ENCODE data around the gene GYPA. TPM values are rescaled to one million over a fixed set of nuclear protein-coding genes. Genes with fewer than 3 reads are reported as not detected.
"Not testable (repeated sequence)": the region's sequence is repeated elsewhere in the genome, so short reads cannot be mapped to it uniquely, and the experiment has no call there.

GYPA gene
- total and polyA plus RNA-seq, 8 donors: 4.2 TPM; not detected in 7

DNA sequence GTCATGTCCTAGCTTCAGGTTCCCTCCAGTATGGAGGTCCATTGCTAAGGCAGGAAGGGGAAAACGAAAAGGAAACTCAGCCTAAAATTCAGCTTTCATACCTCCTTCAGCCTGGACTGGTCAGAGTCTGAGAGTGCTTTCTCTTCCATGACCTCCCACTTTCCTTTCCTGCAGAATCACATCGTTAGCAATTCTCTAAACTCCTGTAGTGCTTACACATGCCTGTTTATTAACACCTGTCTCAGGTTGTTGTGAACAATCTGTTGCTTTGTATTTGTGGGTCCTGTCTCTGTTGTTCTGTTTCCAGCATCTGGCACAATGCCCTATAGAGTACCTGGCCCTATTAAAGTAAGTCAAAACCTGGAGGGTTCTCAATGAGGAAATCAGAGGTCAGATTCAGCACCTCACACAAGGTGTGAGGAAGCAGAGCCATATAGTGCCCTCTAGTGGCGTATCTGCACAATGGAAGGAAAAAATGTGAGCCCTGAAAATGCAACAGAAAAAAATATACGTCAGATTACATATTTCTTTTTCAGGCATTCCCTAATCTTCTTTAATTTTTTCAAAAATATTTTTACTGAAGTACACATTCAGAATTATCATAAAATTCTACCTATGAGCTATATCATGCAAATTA, 2.3 kb upstream of the GYPA start:
- H3K4me1 ChIP-seq; intact Hi-C loops (cut with DNase I; ENCODE audit: low total_unique reads); H3K27ac ChIP-seq; H3K9me3 ChIP-seq; H3K4me3 ChIP-seq; H3K27me3 ChIP-seq; H3K36me3 ChIP-seq: not testable (repeated sequence)
- 28 to 42% (median 34%) methylated on average over 4 of the region's 4 CpGs for WGBS, 5 donors
- TF ChIP-seq, protein P1, sequence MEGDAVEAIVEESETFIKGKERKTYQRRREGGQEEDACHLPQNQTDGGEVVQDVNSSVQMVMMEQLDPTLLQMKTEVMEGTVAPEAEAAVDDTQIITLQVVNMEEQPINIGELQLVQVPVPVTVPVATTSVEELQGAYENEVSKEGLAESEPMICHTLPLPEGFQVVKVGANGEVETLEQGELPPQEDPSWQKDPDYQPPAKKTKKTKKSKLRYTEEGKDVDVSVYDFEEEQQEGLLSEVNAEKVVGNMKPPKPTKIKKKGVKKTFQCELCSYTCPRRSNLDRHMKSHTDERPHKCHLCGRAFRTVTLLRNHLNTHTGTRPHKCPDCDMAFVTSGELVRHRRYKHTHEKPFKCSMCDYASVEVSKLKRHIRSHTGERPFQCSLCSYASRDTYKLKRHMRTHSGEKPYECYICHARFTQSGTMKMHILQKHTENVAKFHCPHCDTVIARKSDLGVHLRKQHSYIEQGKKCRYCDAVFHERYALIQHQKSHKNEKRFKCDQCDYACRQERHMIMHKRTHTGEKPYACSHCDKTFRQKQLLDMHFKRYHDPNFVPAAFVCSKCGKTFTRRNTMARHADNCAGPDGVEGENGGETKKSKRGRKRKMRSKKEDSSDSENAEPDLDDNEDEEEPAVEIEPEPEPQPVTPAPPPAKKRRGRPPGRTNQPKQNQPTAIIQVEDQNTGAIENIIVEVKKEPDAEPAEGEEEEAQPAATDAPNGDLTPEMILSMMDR (IDR thresholded peaks at IDR 0.05): peak in 5 of 7 experiments; percentile 10 to 53 (median 38)
- DNase-seq: peak in 1 of 2 donors; percentile 48

DNA sequence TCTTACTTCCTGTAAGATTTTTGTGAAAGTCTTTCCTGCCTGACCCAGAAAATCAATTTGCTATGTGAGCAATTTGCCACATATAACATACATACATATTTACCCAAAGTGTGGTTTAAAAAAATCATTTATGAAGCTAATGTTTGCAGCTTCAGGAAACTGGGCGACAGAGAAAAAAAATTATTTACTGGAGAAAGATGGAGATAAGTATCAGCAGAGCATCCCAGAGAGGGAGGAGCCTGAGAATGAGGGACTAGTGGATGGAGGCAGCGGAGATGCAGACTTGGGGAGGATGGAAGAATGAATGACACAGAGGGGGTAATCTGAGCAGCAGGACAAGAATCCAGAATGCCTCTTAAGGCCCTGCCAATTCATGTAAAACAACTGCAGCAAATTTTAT, 975 bp upstream of the GYPA start:
- no peaks in the 10 kb centered on the region for H3K36me3 ChIP-seq
- 67 to 83% (median 80%) methylated on average over 2 of the region's 2 CpGs for WGBS, 5 donors
- H3K9me3 ChIP-seq: no peaks in the 10 kb centered on the region
- H3K27ac ChIP-seq: no peak overlapping the region
- no peaks in the 10 kb centered on the region for H3K4me1 ChIP-seq
- no peaks in the 10 kb centered on the region for H3K27me3 ChIP-seq
- H3K4me3 ChIP-seq: no peak overlapping the region
- DNase-seq: no peak
- no peak for TF ChIP-seq POLR2A (IDR thresholded peaks at IDR 0.05)
- TF ChIP-seq, protein P1 (IDR thresholded peaks at IDR 0.05): no peak
- intact Hi-C loops (cut with DNase I; ENCODE audit: low total_unique reads): no loop called here

DNA sequence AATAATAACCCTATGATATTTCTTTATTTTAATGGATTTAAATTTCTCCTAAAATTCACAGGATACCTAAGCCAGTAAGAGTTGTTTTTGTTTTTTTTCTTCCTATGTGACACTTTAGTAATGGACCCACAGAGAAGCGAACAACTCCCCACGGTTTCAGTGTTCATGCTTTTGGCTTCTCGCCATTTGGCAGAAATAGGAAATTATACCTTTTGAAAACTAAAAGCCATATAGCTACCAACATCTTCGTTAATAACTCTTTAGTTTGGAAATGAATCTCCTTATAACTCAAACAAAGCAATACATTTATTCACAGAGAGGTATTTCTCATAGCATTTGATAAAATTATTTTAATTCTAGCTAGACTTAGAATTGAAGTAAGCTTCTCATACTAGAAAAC, 527 bp downstream of the GYPA start:
- H3K4me3 ChIP-seq; H3K9me3 ChIP-seq; intact Hi-C loops (cut with DNase I; ENCODE audit: low total_unique reads); H3K36me3 ChIP-seq; H3K4me1 ChIP-seq; H3K27ac ChIP-seq; DNase-seq; H3K27me3 ChIP-seq: not testable (repeated sequence)
- 66 to 78% (median 74%) methylated on average over 4 of the region's 4 CpGs for WGBS, 5 donors

DNA sequence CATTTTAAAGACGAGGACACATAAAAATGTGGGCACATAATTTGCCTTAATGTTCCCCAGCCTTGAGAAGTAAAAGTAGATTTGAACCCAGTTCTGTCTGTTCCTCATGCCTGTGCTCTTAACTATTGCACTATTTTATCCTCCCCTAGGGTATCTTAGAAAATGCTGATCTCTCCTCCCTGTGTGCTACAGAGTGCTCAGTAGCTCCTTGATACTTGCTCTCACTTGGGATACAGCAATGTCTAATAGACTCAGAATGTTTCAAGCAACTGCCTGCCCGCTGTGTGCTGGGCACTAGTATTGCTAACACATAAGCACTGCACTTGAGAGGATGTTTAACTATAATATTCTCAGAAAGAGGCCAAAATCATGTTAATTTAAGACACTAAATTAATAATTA, 971 bp downstream of the GYPA start:
- H3K27ac ChIP-seq; H3K9me3 ChIP-seq; H3K27me3 ChIP-seq; intact Hi-C loops (cut with DNase I; ENCODE audit: low total_unique reads); H3K4me1 ChIP-seq; DNase-seq; H3K4me3 ChIP-seq; H3K36me3 ChIP-seq: not testable (repeated sequence)
- 72 to 88% (median 83%) methylated on average over 2 of the region's 2 CpGs for WGBS, 5 donors

DNA sequence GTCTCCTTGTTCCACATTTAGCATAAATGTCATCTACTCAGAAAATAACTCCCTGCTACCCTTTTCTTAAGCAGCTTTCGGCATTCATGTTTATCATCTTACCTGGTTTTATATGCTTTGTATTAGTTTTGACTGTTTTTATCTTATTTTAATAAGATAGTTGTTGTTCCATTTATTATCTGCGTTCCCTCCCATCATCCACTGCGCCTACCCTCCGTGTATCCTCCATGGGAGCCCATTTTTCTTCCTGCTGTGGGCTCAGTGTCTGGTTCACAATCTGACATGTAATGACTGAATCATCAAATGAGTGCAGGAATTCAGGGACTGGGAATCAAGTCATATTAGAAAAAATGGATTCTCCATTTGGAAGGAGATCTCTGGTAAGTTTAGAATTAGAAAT, 2.3 kb downstream of the GYPA start:
- WGBS, 5 donors: 85 to 90% (median 86%) methylated on average over 4 of the region's 4 CpGs
- intact Hi-C loops (cut with DNase I; ENCODE audit: low total_unique reads); H3K9me3 ChIP-seq: not testable (repeated sequence)

DNA sequence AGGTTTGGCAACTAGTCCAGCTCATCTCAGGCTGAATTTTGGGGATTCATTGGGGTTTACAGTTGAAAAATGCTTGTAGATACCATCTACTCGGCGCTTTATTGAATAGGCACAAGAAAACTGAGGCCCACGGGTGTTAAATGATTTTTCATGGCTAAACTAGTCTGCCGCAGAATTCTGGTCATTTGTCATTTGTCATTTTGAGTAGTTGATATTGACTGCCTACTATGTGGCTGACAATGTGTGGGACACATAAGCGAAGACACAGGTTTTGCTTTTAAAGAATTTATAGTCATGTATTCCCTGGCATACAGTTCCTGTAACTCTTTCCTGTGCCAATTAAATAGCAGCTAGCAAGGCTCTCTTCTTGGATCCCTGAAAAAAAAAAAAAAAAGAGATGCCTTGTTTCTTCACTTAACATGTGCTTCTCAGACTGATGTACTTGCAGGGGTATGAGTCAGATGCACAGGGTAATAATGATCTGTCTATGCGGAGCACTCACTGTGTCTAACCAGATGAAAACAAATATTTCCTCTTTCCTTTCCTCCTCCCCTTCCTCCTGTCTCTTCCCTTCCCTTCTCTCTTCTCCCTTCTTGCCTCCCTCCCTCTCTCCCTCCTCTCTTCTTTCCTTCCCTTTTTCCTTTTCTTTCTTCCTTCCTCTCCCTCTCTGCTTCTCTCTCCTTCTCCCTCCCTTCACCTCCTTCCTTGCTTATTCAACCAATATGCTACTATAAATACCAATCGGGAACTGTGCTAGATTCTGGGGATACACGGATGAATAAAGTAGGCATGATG, 3.2 kb downstream of the GYPA start:
- DNase-seq; H3K36me3 ChIP-seq; intact Hi-C loops (cut with DNase I; ENCODE audit: low total_unique reads); H3K4me3 ChIP-seq; H3K27me3 ChIP-seq; H3K4me1 ChIP-seq; H3K9me3 ChIP-seq; H3K27ac ChIP-seq: not testable (repeated sequence)
- 82 to 85% (median 83%) methylated on average over 8 of the region's 8 CpGs for WGBS, 5 donors

More for the DNA sequence above, 2.3 kb downstream of the GYPA start:
- not testable (repeated sequence) for H3K4me1 ChIP-seq, DNase-seq, H3K4me3 ChIP-seq, H3K36me3 ChIP-seq, H3K27me3 ChIP-seq, H3K27ac ChIP-seq

DNA sequence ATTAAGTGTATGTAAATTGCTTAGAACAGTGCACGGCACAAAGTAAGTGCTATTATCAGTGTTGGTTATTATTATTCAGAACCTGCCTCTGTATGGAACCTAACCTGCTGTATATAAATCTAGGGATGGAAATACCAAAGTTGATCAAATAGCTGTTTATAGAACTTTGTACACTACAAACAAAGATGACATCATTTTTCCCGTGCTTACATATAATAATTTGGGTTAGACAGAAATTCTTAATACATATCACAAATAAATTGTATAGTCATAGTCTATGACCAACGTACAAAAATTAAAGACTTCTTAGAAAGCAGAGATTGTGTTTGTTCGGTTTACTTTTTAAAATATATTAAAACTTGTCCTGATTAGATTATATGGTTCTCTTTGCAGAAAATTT, 4.3 kb downstream of the GYPA start:
- H3K4me3 ChIP-seq; DNase-seq; intact Hi-C loops (cut with DNase I; ENCODE audit: low total_unique reads); H3K36me3 ChIP-seq; H3K27ac ChIP-seq; H3K9me3 ChIP-seq; H3K4me1 ChIP-seq; H3K27me3 ChIP-seq: not testable (repeated sequence)
- 76 to 89% (median 84%) methylated on average over 4 of the region's 4 CpGs for WGBS, 5 donors

DNA sequence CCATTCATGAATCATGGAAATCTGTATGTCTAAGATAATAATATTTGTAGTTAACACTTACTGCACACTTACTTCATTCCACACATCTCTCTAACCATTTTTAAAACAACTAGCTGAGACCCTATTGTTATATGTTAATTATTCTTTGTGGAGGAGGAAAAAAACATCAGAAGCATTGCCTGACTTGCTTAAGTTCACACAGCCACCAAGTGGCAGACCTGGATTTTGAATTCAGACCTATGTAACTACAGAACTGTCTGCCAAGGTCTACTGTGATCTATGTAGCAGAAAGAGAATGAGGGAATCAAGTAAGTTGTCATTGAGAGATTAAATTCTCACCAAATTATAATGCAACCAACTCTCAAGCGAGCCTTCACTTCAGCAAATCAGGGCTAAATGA, 10.4 kb downstream of the GYPA start:
- H3K36me3 ChIP-seq; intact Hi-C loops (cut with DNase I; ENCODE audit: low total_unique reads); H3K4me3 ChIP-seq; H3K27ac ChIP-seq; DNase-seq; H3K9me3 ChIP-seq; H3K4me1 ChIP-seq; H3K27me3 ChIP-seq: not testable (repeated sequence)
- 68 to 91% (median 77%) methylated on average over 1 of the region's 1 CpG for WGBS, 5 donors

DNA sequence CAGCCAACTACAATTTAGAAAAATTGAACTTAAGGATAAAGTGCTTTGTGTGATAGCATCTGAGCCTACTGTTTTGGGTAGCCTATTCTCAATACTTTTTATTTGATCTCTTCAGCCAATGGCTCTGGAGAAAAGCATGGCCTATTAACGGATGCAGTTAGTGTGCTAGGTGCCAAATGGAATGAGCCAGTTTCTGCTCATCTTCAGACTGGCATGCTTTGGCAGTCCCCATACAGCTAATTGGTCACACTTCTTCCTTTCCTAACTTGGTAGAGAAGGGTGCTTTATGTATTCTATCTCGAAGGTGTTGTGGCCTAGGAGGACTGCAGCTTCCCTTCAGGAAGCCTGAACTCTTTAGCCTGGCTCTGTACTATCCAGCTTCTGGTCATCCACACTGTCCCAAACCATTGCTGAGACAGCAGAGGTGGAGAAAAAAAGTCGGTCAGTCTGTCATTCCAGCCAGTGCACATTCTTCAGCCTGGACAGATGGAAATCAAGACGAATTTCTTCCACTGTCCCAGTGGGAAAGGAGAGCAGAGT, 11.1 kb downstream of the GYPA start:
- DNase-seq; H3K27ac ChIP-seq; H3K4me3 ChIP-seq; intact Hi-C loops (cut with DNase I; ENCODE audit: low total_unique reads); H3K36me3 ChIP-seq; H3K4me1 ChIP-seq; H3K9me3 ChIP-seq; H3K27me3 ChIP-seq: not testable (repeated sequence)
- 76 to 87% (median 82%) methylated on average over 4 of the region's 4 CpGs for WGBS, 5 donors

DNA sequence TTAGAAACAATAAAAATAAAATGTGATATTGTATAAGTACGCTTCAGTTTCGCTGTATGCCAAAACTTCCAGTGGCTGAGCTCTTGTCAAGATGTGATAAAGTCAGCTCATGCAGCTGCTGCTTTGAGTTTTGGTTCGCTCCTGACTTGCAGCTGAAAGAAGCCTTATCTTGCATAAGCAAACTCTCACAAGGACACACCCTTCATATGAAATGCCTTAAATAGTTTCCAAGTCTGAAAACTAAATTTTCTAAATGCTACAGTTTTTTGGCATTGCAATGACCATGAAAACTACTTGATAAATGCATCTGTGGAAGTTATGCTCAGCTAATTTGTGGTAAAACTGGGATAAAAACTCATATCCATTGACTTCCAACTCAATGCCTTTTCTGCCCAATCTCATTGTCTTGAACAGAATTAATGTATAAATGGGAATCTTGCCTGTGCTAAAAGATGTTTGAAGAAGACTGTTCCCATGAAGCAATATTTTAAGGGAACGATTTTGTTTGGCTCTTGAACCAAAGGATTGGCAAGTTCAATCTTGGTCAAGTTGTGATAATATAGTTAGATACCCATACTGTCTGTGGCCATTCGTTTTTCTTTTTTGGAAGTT, 11.7 kb downstream of the GYPA start:
- H3K27ac ChIP-seq; H3K4me1 ChIP-seq; H3K9me3 ChIP-seq; DNase-seq; H3K36me3 ChIP-seq; H3K4me3 ChIP-seq; H3K27me3 ChIP-seq; intact Hi-C loops (cut with DNase I; ENCODE audit: low total_unique reads): not testable (repeated sequence)
- 39 to 75% (median 57%) methylated on average over 2 to 5 of the region's 5 CpGs for WGBS, 5 donors

Measured in stomach (tissue), 9 donors.